DLD1 (cell line): ENCODE data around the gene DBNL.

Experiments
- in situ Hi-C: cut with HindIII; loops from 2 replicates; pipeline ENCODE4 v1.10.0; 2017; ENCODE audit warnings: low sequenced_read_pairs

DBNL gene

GRCh38 chr7:44042221-44042620 is 2.3 kb upstream of the DBNL start:
- in situ Hi-C loops, result no loop called here

GRCh38 chr7:44043902-44044301 is 600 bp upstream of the DBNL start:
- in situ Hi-C loops, result no loop called here

- in situ Hi-C loops, result no loop called here
These were observed 918 bp downstream of the DBNL start for GRCh38 chr7:44045226-44046014.

- in situ Hi-C loops, result no loop called here
These were observed 2.0 kb downstream of the DBNL start for GRCh38 chr7:44046321-44047061.

- in situ Hi-C loops, result no loop called here
These were observed 3.7 kb downstream of the DBNL start for GRCh38 chr7:44048031-44048795.

GRCh38 chr7:44050121-44050914 is 5.8 kb downstream of the DBNL start:
- in situ Hi-C loops, result no loop called here

- in situ Hi-C loops, result no loop called here
These were observed 6.5 kb downstream of the DBNL start for GRCh38 chr7:44050915-44051560.

- in situ Hi-C loops, result no loop called here
These were observed 7.2 kb downstream of the DBNL start for GRCh38 chr7:44051611-44052220.

GRCh38 chr7:44052771-44053365 is 8.4 kb downstream of the DBNL start:
- in situ Hi-C loops, result no loop called here

- in situ Hi-C loops, result no loop called here
These were observed 12.2 kb downstream of the DBNL start for GRCh38 chr7:44056681-44057080.

- in situ Hi-C loops, result no loop called here
These were observed 12.8 kb downstream of the DBNL start for GRCh38 chr7:44057181-44057848.

GRCh38 chr7:44057849-44058758 is 13.6 kb downstream of the DBNL start:
- in situ Hi-C loops, result no loop called here

- in situ Hi-C loops, result no loop called here
These were observed 14.3 kb downstream of the DBNL start for GRCh38 chr7:44058759-44059218.

GRCh38 chr7:44059219-44060090 is 15.0 kb downstream of the DBNL start:
- in situ Hi-C loops, result loop anchor here (10.0 kb wide), 1 partner anchor 155 kb away; no protein-coding TSS in a partner anchor

GRCh38 chr7:44060091-44060947 is 15.8 kb downstream of the DBNL start:
- in situ Hi-C loops, result loop anchor here (10.0 kb wide), 1 partner anchor 154 kb away; no protein-coding TSS in a partner anchor
